Heart left ventricle (tissue), 16 donors: Measurements from ENCODE around the gene INSM2. TPM values are rescaled to one million over a fixed set of nuclear protein-coding genes. Genes with fewer than 3 reads are reported as not detected.

Source experiments
- ATAC-seq, 4 donors: fragments of 200-7000 bp; cut with Tn5 transposase; one replicate each; pipeline ENCODE4 v1.9.1; 2020 to 2022; ENCODE audit warnings: moderate library complexity in 4 of 4, mild to moderate bottlenecking in 3 of 4, moderate number of reproducible peaks in 1 of 4
- DNase-seq, 5 donors: peaks; one replicate each; pipeline ENCODE4 v3.0.0-alpha.2; 2020
- H3K27ac ChIP-seq, 12 donors: fragments of 200-600 bp; sonication (generic) in 4 of 12; one replicate each; pipeline versions ENCODE4 v1.5.0 to v1.8.0; 2016 to 2022; ENCODE audit warnings: mild to moderate bottlenecking in 2 of 12
- H3K27me3 ChIP-seq, 9 donors: fragments of 200-600 bp; sonication (generic) in 2 of 9; one replicate each; pipeline versions ENCODE4 v1.5.1 to v1.8.0; 2016 to 2022; ENCODE audit warnings: mild to moderate bottlenecking in 3 of 9
- H3K36me3 ChIP-seq, 9 donors: fragments of 200-600 bp; sonication (generic) in 2 of 9; one replicate each; pipeline versions ENCODE4 v1.5.0 to v1.8.0; 2018 to 2022; ENCODE audit warnings: mild to moderate bottlenecking in 2 of 9
- H3K4me1 ChIP-seq, 12 donors: fragments of 200-600 bp; sonication (generic) in 4 of 12; one replicate each; pipeline versions ENCODE4 v1.5.0 to v1.8.0; 2016 to 2022; ENCODE audit warnings: mild to moderate bottlenecking in 3 of 12
- H3K4me3 ChIP-seq, 12 donors: fragments of 200-600 bp; sonication (generic) in 4 of 12; one replicate each; pipeline versions ENCODE4 v1.5.0 to v1.8.0; 2017 to 2022; ENCODE audit warnings: mild to moderate bottlenecking in 9 of 12, moderate library complexity in 4 of 12
- H3K9me3 ChIP-seq, 12 donors: fragments of 200-600 bp; sonication (generic) in 4 of 12; one replicate each; pipeline versions ENCODE4 v1.5.0 to v1.8.0; 2016 to 2022; ENCODE audit warnings: mild to moderate bottlenecking in 1 of 12
- CTCF ChIP-seq, 12 donors: fragments of 200-600 bp; sonication (generic) in 4 of 12; IDR thresholded peaks; one replicate each; pipeline versions ENCODE4 v1.5.0 to v1.8.0; 2018 to 2022; ENCODE audit warnings: antibody characterized with exemption in 12 of 12, mild to moderate bottlenecking in 5 of 12
- POLR2A ChIP-seq, 2 donors: fragments of 450-650 bp; IDR thresholded peaks; one replicate each; pipeline ENCODE4 v1.6.1; 2017; ENCODE audit warnings: antibody characterized with exemption in 2 of 2, mild to moderate bottlenecking in 2 of 2, moderate library complexity in 2 of 2
- WGBS, 4 donors: extraction: QIAGEN DNeasy Blood & Tissue Kit in 2 of 4; methylation state at CpG; one replicate each; pipeline versions ENCODE4 v1.1.5 to v1.1.7; 2013 to 2018; 5-methylcytosine and 5-hydroxymethylcytosine counted together
- intact Hi-C, 10 donors: fragments of 100-400 bp; cut with DNase I; formaldehyde crosslinking; loops; one replicate each; pipeline versions ENCODE4 v1.11.1 to v1.14.2; 2022
- long read RNA-seq, 3 donors: library from polyadenylated mRNA; unstranded; transcript quantifications; one replicate each; pipeline ENCODE4 v2.0.0, GENCODE V29; 2020 to 2021
- polyA plus RNA-seq, 2 donors: library from polyadenylated mRNA; stranded (reverse); fragments of 200-250 nt; gene quantifications; one replicate each; pipeline ENCODE4 v1.2.3, GENCODE V29; 2013
- total RNA-seq, 9 donors: library from RNA; depleted of rRNA in 2 of 9; stranded (reverse); fragments of >200 nt in 2 of 9; fragmentation: NEBNext Ultra II Directional in 3 of 9; extraction: Animal tissue kit (Norgen Biotek cat#: 25700) in 3 of 9; gene quantifications; one replicate each; pipeline versions ENCODE4 v1.1.0 to v1.2.4, GENCODE V29; 2016 to 2023
- donor health status: ischemic (EF 13 %, LVEDD 7.1; RV severe dilation, severe dysfunction).
- donor health status: healthy with polysubstance abuse.
- donor health status: DM: no; HTN: yes; CAD: no.
- donor health status: DM: no; HTN: no; CAD: no.
- donor health status: ischemic (EF 25% LVEDD 6.9; RV normal size, moderate dysfunction).
- donor health status: ischemic (EF 25% LVEDD 5.7; RV mildly dilated, moderate dysfunction).
- donor health status: healthy.
- donor health status: DM: yes; HTN: yes; CAD: no.
- donor health status: ischemic (EF 35%, LVEDD 5.7; RV mildly dilated, moderate dysfunction).
- donor health status: nonischemic (EF 11% LVEDD 7.7; RV severe dilation, severe dysfunction).
- donor health status: DM: yes; HTN: yes; CAD: no.
- donor health status: PGD.
- donor health status: ischemic (EF 29% LVEDD 5.4; RV normal size, mild dysfunction).
- donor health status: nonischemic (EF 23%, LVEDD 6.1; RV moderate dilation, normal function).

The INSM2 gene
- total RNA-seq, result not detected
- polyA plus RNA-seq, result not detected
- long read RNA-seq, donor 1, result 0 reads
- long read RNA-seq, donor 2, result 0 reads
- long read RNA-seq, donor 3, result 0 reads

- peak in 3 of 4 donors; percentile 67 to 70 (median 69) for ATAC-seq
- no peak within 1 kb of the TSS for H3K27ac ChIP-seq
- peak; percentile 25 to 81 (median 42) for DNase-seq
- no peaks in the 10 kb centered on the region for H3K9me3 ChIP-seq
- TF ChIP-seq POLR2A (IDR thresholded peaks at IDR 0.05) (no peak), CTCF (IDR thresholded peaks at IDR 0.05) (no peak)
- intact Hi-C loops, result no loop called here
- peaks cover 0 to 31% (median 27%) of the 10 kb centered on the region in 12 donors for H3K4me1 ChIP-seq
- 1 to 3% (median 1%) methylated on average over 48 to 100 of the region's 100 CpGs for WGBS, 4 donors
- H3K36me3 ChIP-seq, result peaks cover 0 to 11% (median 5%) of the 10 kb centered on the region in 9 donors
- H3K27me3 ChIP-seq, result peaks cover 27 to 76% (median 64%) of the 10 kb centered on the region in 9 donors
- peak within 1 kb of the TSS; percentile 36 to 58 (median 54) for H3K4me3 ChIP-seq
Observed at GRCh38 chr14:35533357-35534207, at the start of gene INSM2. Gene INSM2, plus strand, starts transcription at chr14:35534164. Its CDS starts 89 bp downstream, at chr14:35534253.

- Histone ChIP-seq H3K4me3 (no peak overlapping the region), H3K36me3 (no peaks in the 10 kb centered on the region), H3K27me3 (no peaks in the 10 kb centered on the region), H3K27ac (no peak overlapping the region), H3K4me1 (no peaks in the 10 kb centered on the region), H3K9me3 (peaks cover 0 to 27% (median 6%) of the 10 kb centered on the region in 12 donors)
- ATAC-seq (no peak), DNase-seq (no peak)
- TF ChIP-seq POLR2A (IDR thresholded peaks at IDR 0.05) (no peak), CTCF (IDR thresholded peaks at IDR 0.05) (no peak)
- intact Hi-C loops, result no loop called here
Observed at GRCh38 chr14:35492569-35493014, 41.4 kb upstream of the INSM2 start.

GRCh38 chr14:35495278-35495677 is 38.7 kb upstream of the INSM2 start:
- intact Hi-C loops, result no loop called here
- Histone ChIP-seq H3K27ac (no peak overlapping the region), H3K4me3 (no peak overlapping the region), H3K4me1 (no peaks in the 10 kb centered on the region), H3K9me3 (peaks cover 0 to 27% (median 6%) of the 10 kb centered on the region in 12 donors), H3K27me3 (no peaks in the 10 kb centered on the region), H3K36me3 (no peaks in the 10 kb centered on the region)
- ATAC-seq (no peak), DNase-seq (no peak)
- TF ChIP-seq POLR2A (IDR thresholded peaks at IDR 0.05), result no peak
- no peak for TF ChIP-seq CTCF (IDR thresholded peaks at IDR 0.05)

- TF ChIP-seq POLR2A (IDR thresholded peaks at IDR 0.05), result no peak
- no peak for TF ChIP-seq CTCF (IDR thresholded peaks at IDR 0.05)
- 81 to 92% (median 89%) methylated on average over 2 of the region's 2 CpGs for WGBS, 4 donors
- intact Hi-C loops, result no loop called here
- Histone ChIP-seq H3K4me3 (no peak overlapping the region), H3K27me3 (peaks cover 0 to 4% (median 0%) of the 10 kb centered on the region in 9 donors), H3K9me3 (peaks cover 0 to 4% (median 0%) of the 10 kb centered on the region in 12 donors), H3K4me1 (no peaks in the 10 kb centered on the region), H3K27ac (no peak overlapping the region), H3K36me3 (no peaks in the 10 kb centered on the region)
- DNase-seq (no peak), ATAC-seq (no peak)
Observed at GRCh38 chr14:35499180-35499579, 34.8 kb upstream of the INSM2 start.
